Mesendoderm (in vitro differentiated cells): ENCODE measurements around the gene SMYD1.

Experiments
- DNase-seq: peaks from one replicate; pipeline ENCODE4 v3.0.0; 2013
- H2AK5ac ChIP-seq: 2 replicates; pipeline ENCODE4 v1.6.1; 2013; ENCODE audit warnings: low read length, inconsistent platforms
- H2BK120ac ChIP-seq: 2 replicates; pipeline ENCODE4 v1.6.1; 2013; ENCODE audit warnings: low read depth, mild to moderate bottlenecking, low read length, moderate library complexity, mixed read lengths
- H2BK15ac ChIP-seq: replicated peaks from 2 replicates; pipeline ENCODE4 v1.6.1; 2013; ENCODE audit warnings: low read depth, mild to moderate bottlenecking, moderate library complexity
- H2BK5ac ChIP-seq: 2 replicates; pipeline ENCODE4 v1.6.1; 2013; ENCODE audit warnings: low read length, inconsistent platforms
- H3K18ac ChIP-seq: 2 replicates; pipeline ENCODE4 v1.6.1; 2013; ENCODE audit warnings: mild to moderate bottlenecking, low read length, mixed read lengths
- H3K23ac ChIP-seq: one replicate; pipeline ENCODE4 v1.6.1; 2013; ENCODE audit warnings: low read length
- H3K27ac ChIP-seq: 2 replicates; pipeline ENCODE4 v1.5.1; 2013; ENCODE audit warnings: low read depth, mild to moderate bottlenecking, inconsistent platforms, low read length, moderate library complexity
- H3K27me3 ChIP-seq: 2 replicates; pipeline ENCODE4 v1.6.1; 2013; ENCODE audit warnings: low read length, control low read depth, mild to moderate bottlenecking, inconsistent platforms; ENCODE audit not compliant: insufficient read depth, poor library complexity
- H3K36me3 ChIP-seq: 2 replicates; pipeline ENCODE4 v1.6.1; 2013; ENCODE audit warnings: low read length, inconsistent platforms; ENCODE audit not compliant: control insufficient read depth, insufficient read depth
- H3K4ac ChIP-seq: one replicate; pipeline ENCODE4 v1.6.1; 2013; ENCODE audit warnings: low read depth, mild to moderate bottlenecking, low read length, moderate library complexity
- H3K4me1 ChIP-seq: 2 replicates; pipeline ENCODE4 v1.6.1; 2013; ENCODE audit warnings: low read depth, low read length, inconsistent platforms; ENCODE audit not compliant: control insufficient read depth
- H3K4me2 ChIP-seq: 2 replicates; pipeline ENCODE4 v1.6.1; 2013; ENCODE audit warnings: low read length
- H3K4me3 ChIP-seq: 2 replicates; pipeline ENCODE4 v1.5.1; 2013; ENCODE audit warnings: mild to moderate bottlenecking, low read length
- H3K56ac ChIP-seq: one replicate; pipeline ENCODE4 v1.6.1; 2013; ENCODE audit warnings: low read length
- H3K79me1 ChIP-seq: 2 replicates; pipeline ENCODE4 v1.6.1; 2013; ENCODE audit warnings: low read length, inconsistent platforms
- H3K79me2 ChIP-seq: 2 replicates; pipeline ENCODE4 v1.6.1; 2013; ENCODE audit warnings: mild to moderate bottlenecking, low read length; ENCODE audit not compliant: control insufficient read depth, insufficient read depth
- H3K9ac ChIP-seq: 2 replicates; pipeline ENCODE4 v1.6.1; 2013; ENCODE audit warnings: low read length, inconsistent platforms
- H4K5ac ChIP-seq: one replicate; pipeline ENCODE4 v1.6.1; 2013; ENCODE audit warnings: low read length
- H4K8ac ChIP-seq: one replicate; pipeline ENCODE4 v1.6.1; 2013; ENCODE audit warnings: low read depth, mild to moderate bottlenecking, control low read depth, low read length, moderate library complexity
- WGBS: extraction: QIAGEN DNeasy Blood & Tissue Kit; methylation state at CpG from one replicate; pipeline ENCODE4 v1.1.7; 2013; ENCODE audit warnings: low lambda C conversion rate, missing lambda C conversion rate; ENCODE audit not compliant: insufficient coverage; ENCODE audit errors: extremely low coverage; 5-methylcytosine and 5-hydroxymethylcytosine counted together

SMYD1 gene

DNA sequence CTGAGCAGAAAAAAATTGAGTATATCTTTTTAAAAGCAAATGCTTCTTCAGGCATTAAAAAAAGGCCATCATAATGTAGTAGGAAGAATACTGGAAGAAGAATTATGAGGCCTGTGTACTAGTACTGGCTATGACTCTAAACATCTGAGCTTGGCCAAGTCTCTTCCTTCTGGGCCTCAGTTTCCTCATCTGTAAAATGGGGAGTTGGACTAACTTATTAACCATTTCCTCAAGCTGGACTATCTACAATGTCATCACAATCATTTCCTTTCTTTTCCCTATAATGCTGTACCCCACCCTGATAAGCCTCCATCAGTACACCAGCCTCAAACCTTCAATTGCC lies 30.9 kb downstream of the SMYD1 start:
- no peaks in the 10 kb centered on the region for H3K27me3 ChIP-seq
- H2BK120ac ChIP-seq, result no peak overlapping the region
- H4K5ac ChIP-seq, result no peak overlapping the region
- H2AK5ac ChIP-seq, result no peak overlapping the region
- H3K36me3 ChIP-seq, result no peaks in the 10 kb centered on the region
- H2BK5ac ChIP-seq, result no peak overlapping the region
- H3K4me2 ChIP-seq, result no peak overlapping the region
- no peak overlapping the region for H3K23ac ChIP-seq
- no peak overlapping the region for H3K4ac ChIP-seq
- DNase-seq, result no peak
- H3K27ac ChIP-seq, result no peak overlapping the region
- no peaks in the 10 kb centered on the region for H3K4me1 ChIP-seq
- H3K4me3 ChIP-seq, result no peak overlapping the region
- no peaks in the 10 kb centered on the region for H3K79me2 ChIP-seq
- no peak overlapping the region for H2BK15ac ChIP-seq
- no peak overlapping the region for H3K9ac ChIP-seq
- no peak overlapping the region for H3K56ac ChIP-seq
- no peak overlapping the region for H3K18ac ChIP-seq
- no peak overlapping the region for H4K8ac ChIP-seq
- no peaks in the 10 kb centered on the region for H3K79me1 ChIP-seq

DNA sequence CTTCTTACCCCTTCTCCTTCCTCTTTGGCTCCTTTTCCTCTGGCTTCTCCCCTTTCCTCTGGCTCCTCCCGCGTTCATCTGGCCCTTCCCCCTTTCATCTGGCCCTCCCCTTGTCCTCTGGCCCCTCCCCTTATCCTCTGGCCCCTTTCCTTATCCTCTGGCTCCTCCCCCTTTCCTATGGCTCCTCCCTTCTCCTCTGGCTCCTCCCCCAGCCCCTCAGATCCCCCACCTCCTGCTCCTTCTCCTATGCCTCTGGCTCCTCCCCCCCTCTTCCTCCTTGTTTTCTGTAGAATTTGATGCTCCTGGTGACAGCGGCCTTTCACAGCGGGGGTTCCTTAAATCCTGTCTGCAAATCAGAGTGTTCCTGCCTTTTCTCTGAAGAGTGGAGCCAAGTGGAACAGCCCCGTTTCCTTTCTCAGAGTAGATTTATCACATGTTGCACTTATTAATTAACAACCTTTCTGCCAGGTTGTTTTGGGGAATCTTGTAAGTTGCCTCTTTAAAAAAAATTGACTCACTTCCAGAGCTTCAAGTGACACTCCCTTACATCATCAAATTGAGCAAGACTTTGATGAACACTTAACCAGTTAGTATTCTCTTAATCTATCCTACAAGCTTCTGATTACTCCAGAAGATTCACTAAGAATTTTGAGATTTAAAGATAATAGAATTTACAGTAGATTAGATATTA lies 32.3 kb downstream of the SMYD1 start:
- H2BK120ac ChIP-seq, result no peak overlapping the region
- no peak overlapping the region for H3K23ac ChIP-seq
- no peak overlapping the region for H3K4me3 ChIP-seq
- no peak overlapping the region for H2BK15ac ChIP-seq
- H3K18ac ChIP-seq, result no peak overlapping the region
- no peak overlapping the region for H3K56ac ChIP-seq
- H3K4me2 ChIP-seq, result no peak overlapping the region
- no peaks in the 10 kb centered on the region for H3K79me1 ChIP-seq
- H3K36me3 ChIP-seq, result no peaks in the 10 kb centered on the region
- H2BK5ac ChIP-seq, result no peak overlapping the region
- peak; percentile 98 for DNase-seq
- no peaks in the 10 kb centered on the region for H3K4me1 ChIP-seq
- no peak overlapping the region for H3K27ac ChIP-seq
- H3K79me2 ChIP-seq, result no peaks in the 10 kb centered on the region
- no peak overlapping the region for H3K9ac ChIP-seq
- no peak overlapping the region for H2AK5ac ChIP-seq
- no CpG with 5 or more reads among the region's 5 CpGs for WGBS
- no peak overlapping the region for H3K4ac ChIP-seq
- no peak overlapping the region for H4K5ac ChIP-seq
- H3K27me3 ChIP-seq, result no peaks in the 10 kb centered on the region
- H4K8ac ChIP-seq, result no peak overlapping the region

- H3K9ac ChIP-seq, result no peak overlapping the region
- H3K4me1 ChIP-seq, result no peaks in the 10 kb centered on the region
- H3K79me2 ChIP-seq, result no peaks in the 10 kb centered on the region
- no peak overlapping the region for H2BK15ac ChIP-seq
- H2BK5ac ChIP-seq, result no peak overlapping the region
- H4K8ac ChIP-seq, result no peak overlapping the region
- no peak overlapping the region for H4K5ac ChIP-seq
- no peak for DNase-seq
- no peak overlapping the region for H3K4me2 ChIP-seq
- H3K27me3 ChIP-seq, result no peaks in the 10 kb centered on the region
- H3K27ac ChIP-seq, result no peak overlapping the region
- WGBS, result no CpG with 5 or more reads among the region's 3 CpGs
- no peak overlapping the region for H3K4me3 ChIP-seq
- no peak overlapping the region for H3K4ac ChIP-seq
- no peak overlapping the region for H3K18ac ChIP-seq
- no peaks in the 10 kb centered on the region for H3K36me3 ChIP-seq
- no peak overlapping the region for H2BK120ac ChIP-seq
- no peak overlapping the region for H2AK5ac ChIP-seq
- H3K56ac ChIP-seq, result no peak overlapping the region
- no peak overlapping the region for H3K23ac ChIP-seq
- H3K79me1 ChIP-seq, result no peaks in the 10 kb centered on the region
These were observed 32.8 kb downstream of the SMYD1 start for GRCh38 chr2:88100489-88100858.

DNA sequence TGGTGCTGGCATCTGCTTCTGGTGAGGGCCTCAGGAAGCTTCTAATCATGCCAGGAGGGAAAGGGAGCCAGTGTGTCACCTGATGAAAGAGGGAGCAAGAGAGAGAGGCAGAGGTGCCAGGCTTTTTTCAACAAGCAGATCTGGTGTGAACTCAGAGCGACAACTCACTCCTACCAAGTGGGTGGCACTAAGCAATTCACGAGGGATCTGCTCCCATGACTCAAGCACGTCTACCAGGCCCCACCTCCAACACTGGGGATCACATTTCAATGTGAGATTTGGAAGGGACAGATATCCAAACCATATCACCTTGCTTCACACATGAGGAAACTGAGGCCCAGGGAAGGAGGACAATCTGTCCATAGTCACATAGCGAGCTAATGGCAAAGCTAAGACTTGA lies 41.2 kb downstream of the SMYD1 start:
- Histone ChIP-seq H3K56ac (no peak overlapping the region), H2AK5ac (no peak overlapping the region), H4K8ac (no peak overlapping the region), H2BK120ac (no peak overlapping the region), H3K27ac (no peak overlapping the region), H3K4ac (no peak overlapping the region), H3K9ac (no peak overlapping the region), H3K79me1 (no peaks in the 10 kb centered on the region), H3K4me1 (no peaks in the 10 kb centered on the region), H3K79me2 (no peaks in the 10 kb centered on the region), H4K5ac (no peak overlapping the region), H3K18ac (no peak overlapping the region), H2BK15ac (no peak overlapping the region), H2BK5ac (no peak overlapping the region), H3K36me3 (no peaks in the 10 kb centered on the region), H3K4me2 (no peak overlapping the region), H3K27me3 (no peaks in the 10 kb centered on the region), H3K23ac (no peak overlapping the region), H3K4me3 (no peak overlapping the region)
- no peak for DNase-seq
- no CpG with 5 or more reads among the region's 4 CpGs for WGBS

GRCh38 chr2:88110830-88111229 lies 43.2 kb downstream of the SMYD1 start:
- Histone ChIP-seq H4K5ac (no peak overlapping the region), H3K27me3 (no peaks in the 10 kb centered on the region), H2BK5ac (no peak overlapping the region), H3K27ac (no peak overlapping the region), H3K79me2 (no peaks in the 10 kb centered on the region), H2BK120ac (no peak overlapping the region), H3K4me1 (no peaks in the 10 kb centered on the region), H3K56ac (no peak overlapping the region), H2BK15ac (no peak overlapping the region), H4K8ac (no peak overlapping the region), H3K4me3 (no peak overlapping the region), H3K79me1 (no peaks in the 10 kb centered on the region), H3K4ac (no peak overlapping the region), H3K4me2 (no peak overlapping the region), H3K18ac (no peak overlapping the region), H3K36me3 (no peaks in the 10 kb centered on the region), H3K23ac (no peak overlapping the region), H2AK5ac (no peak overlapping the region), H3K9ac (no peak overlapping the region)
- DNase-seq, result no peak
- no CpG with 5 or more reads among the region's 2 CpGs for WGBS

DNA sequence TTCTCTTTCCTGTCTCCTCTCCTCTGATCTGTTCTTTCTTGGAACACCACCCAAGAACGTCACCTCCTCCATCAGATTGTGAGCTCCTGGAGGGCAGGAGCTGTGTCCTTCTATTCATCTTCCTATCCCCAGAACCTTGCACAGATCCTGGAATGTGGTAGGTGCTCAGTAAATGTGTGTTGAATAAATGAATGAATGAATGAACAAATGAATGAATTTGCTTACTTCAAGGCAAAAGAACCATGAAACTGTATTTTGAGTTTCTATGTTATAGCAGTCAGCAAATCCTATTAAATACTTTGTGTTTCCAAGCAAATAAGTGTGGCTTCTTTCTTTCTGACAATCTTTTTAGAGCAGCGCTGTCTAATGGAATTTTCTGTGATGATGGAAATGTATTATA lies 45.4 kb downstream of the SMYD1 start:
- Histone ChIP-seq H3K18ac (no peak overlapping the region), H3K9ac (no peak overlapping the region), H3K79me2 (no peaks in the 10 kb centered on the region), H3K36me3 (no peaks in the 10 kb centered on the region), H3K79me1 (no peaks in the 10 kb centered on the region), H3K23ac (no peak overlapping the region), H3K4me1 (no peaks in the 10 kb centered on the region), H4K5ac (no peak overlapping the region), H2BK5ac (no peak overlapping the region), H2BK120ac (no peak overlapping the region), H3K27me3 (no peaks in the 10 kb centered on the region), H3K4me2 (no peak overlapping the region), H3K4me3 (no peak overlapping the region), H3K27ac (no peak overlapping the region), H4K8ac (no peak overlapping the region), H3K56ac (no peak overlapping the region), H2BK15ac (no peak overlapping the region), H2AK5ac (no peak overlapping the region), H3K4ac (no peak overlapping the region)
- DNase-seq, result no peak
- no CpG with 5 or more reads among the region's 2 CpGs for WGBS
